CD4-positive, alpha-beta T cell treated with Interleukin-4 for 4 hours (primary cell): Measurements from ENCODE around the gene PPM1K.

Experiments
- DNase-seq: peaks from one replicate; pipeline ENCODE4 v3.0.0-alpha.2; 2020

The PPM1K gene

GRCh38 chr4:88276952-88277710 lies 7.2 kb downstream of the PPM1K start:
- no peak for DNase-seq

GRCh38 chr4:88275949-88276515 lies 8.3 kb downstream of the PPM1K start:
- DNase-seq: no peak

GRCh38 chr4:88275516-88275915 lies 8.8 kb downstream of the PPM1K start:
- DNase-seq: no peak

- no peak for DNase-seq
Measured at GRCh38 chr4:88268913-88269312, 15.4 kb downstream of the PPM1K start.

GRCh38 chr4:88264336-88264735 lies 20.0 kb downstream of the PPM1K start:
- DNase-seq: no peak

- no peak for DNase-seq
Measured at GRCh38 chr4:88257726-88258125, 26.6 kb downstream of the PPM1K start.

GRCh38 chr4:88255111-88255510 lies 29.2 kb downstream of the PPM1K start:
- DNase-seq: no peak

GRCh38 chr4:88251924-88252323 lies 32.4 kb downstream of the PPM1K start:
- no peak for DNase-seq

- DNase-seq: no peak
Measured at GRCh38 chr4:88247148-88247547, 37.2 kb downstream of the PPM1K start.

GRCh38 chr4:88246600-88246999 lies 37.8 kb downstream of the PPM1K start:
- DNase-seq: no peak

- peak; percentile 19 for DNase-seq
Measured at GRCh38 chr4:88244816-88245579, 39.4 kb downstream of the PPM1K start.

- DNase-seq: no peak
Measured at GRCh38 chr4:88244056-88244455, 40.3 kb downstream of the PPM1K start.

- DNase-seq: no peak
Measured at GRCh38 chr4:88242144-88242543, 42.2 kb downstream of the PPM1K start.

GRCh38 chr4:88240297-88240714 lies 44.1 kb downstream of the PPM1K start:
- no peak for DNase-seq

- no peak for DNase-seq
Measured at GRCh38 chr4:88230969-88231771, 53.2 kb downstream of the PPM1K start.

- DNase-seq: no peak
Measured at GRCh38 chr4:88230461-88230891, 53.9 kb downstream of the PPM1K start.

GRCh38 chr4:88227734-88228133 lies 56.6 kb downstream of the PPM1K start:
- no peak for DNase-seq

- no peak for DNase-seq
Measured at GRCh38 chr4:88226143-88226542, 58.2 kb downstream of the PPM1K start.

- DNase-seq: no peak
Measured at GRCh38 chr4:88225232-88226105, 58.9 kb downstream of the PPM1K start.

GRCh38 chr4:88223516-88223915 lies 60.8 kb downstream of the PPM1K start:
- DNase-seq: no peak

- peak; percentile 66 for DNase-seq
Measured at GRCh38 chr4:88219099-88219498, 65.3 kb downstream of the PPM1K start.

GRCh38 chr4:88217169-88217568 lies 67.2 kb downstream of the PPM1K start:
- no peak for DNase-seq
